HT-29 (cell line): ENCODE measurements around the gene SNRPA. TPM values are rescaled to one million over a fixed set of nuclear protein-coding genes. Genes with fewer than 3 reads are reported as not detected.

Source experiments
- DNase-seq: peaks from one replicate; pipeline ENCODE4 v3.0.0-alpha.2; 2015; ENCODE audit warnings: low spot score
- total RNA-seq: library from RNA; depleted of rRNA; stranded (reverse); fragments of >200 nt; shearing (Covaris generic); gene quantifications from 2 replicates; pipeline ENCODE4 v1.2.3, GENCODE V29; 2014; rRNA removed

The SNRPA gene
- 252 and 361 TPM in 2 replicates for total RNA-seq

DNA sequence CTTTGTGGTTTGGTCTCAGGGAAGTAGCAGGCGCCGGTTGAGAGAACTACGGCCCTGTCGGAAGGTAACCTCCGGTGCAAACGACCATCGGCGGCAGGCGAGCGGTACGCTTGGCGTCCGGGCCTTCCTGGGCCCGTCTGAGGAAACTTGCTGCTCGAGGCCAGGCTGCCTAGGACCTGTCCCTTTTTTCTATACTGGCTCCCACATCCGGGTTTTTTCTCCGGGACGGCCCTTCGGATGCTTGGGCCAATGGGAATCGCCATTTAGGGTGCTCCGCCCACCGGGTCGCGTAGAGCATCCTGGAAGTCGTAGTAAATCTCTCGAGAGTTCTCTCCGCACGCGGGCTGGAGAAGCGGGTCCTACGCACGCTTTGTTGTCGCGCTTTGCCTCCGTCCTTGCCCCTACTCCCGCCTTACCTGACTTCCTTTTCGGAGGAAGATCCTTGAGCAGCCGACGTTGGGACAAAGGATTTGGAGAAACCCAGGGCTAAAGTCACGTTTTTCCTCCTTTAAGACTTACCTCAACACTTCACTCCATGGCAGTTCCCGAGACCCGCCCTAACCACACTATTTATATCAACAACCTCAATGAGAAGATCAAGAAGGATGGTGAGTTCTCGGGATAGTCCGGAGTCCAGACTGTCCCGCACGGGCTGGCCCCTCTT lies at the start of gene SNRPA:
Gene SNRPA, plus strand, starts transcription at position 330 of the 664 bp plus-strand sequence. Its CDS starts 206 bp downstream, at position 536.
- DNase-seq: peak; percentile 100

DNA sequence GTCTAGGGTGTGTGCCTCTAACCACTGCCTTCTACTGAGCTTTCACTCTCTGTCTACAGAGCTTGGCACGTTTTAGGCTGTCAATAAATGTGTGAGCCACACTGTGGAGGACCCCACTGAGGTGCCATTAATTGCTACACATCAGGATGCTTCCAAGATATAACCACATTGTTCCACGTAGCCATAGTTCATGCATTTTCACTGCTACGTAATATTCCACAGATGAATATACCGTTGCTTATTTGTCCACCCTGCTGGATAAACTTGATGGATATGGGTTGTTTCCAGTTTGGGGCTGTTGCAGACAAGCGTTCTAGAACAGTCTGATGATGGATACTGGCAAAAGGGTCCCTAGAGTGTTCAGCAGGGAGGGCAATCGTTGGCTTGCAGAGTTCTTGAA lies 49.2 kb upstream of the SNRPA start:
- DNase-seq: no peak

DNA sequence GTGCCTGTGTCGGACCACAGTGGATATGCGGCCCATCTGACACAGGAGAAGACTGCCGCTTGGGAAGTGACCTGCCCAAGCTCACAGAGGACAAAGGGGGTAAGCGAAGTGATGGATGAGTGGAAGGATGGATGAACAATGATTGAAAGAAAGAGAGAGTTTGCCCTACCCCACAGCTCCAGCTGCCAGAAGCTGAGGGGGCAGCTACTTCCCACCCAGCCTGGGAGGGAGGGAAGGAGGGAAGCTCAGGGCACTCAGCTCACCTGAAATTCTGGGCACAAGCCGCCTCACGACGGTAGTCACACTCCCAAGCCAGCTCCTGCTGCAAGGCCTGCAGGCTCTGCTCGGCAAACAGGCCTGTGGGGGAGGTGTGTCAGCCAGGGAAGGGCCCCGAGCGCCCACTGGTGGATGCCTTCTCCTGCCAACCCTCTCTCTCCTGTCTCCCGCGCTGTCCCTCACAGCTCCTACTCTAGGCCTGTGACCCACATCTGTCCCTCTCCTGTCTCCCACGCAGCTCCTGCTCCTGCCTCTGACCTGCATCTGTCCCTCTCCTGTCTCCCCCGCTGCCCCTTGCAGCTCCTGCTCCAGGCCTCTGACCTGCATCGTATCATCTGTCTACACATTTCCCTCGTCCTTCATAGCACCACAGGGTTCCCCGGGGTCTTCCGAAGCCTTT lies 48.5 kb upstream of the SNRPA start:
- peak; percentile 70 for DNase-seq

DNA sequence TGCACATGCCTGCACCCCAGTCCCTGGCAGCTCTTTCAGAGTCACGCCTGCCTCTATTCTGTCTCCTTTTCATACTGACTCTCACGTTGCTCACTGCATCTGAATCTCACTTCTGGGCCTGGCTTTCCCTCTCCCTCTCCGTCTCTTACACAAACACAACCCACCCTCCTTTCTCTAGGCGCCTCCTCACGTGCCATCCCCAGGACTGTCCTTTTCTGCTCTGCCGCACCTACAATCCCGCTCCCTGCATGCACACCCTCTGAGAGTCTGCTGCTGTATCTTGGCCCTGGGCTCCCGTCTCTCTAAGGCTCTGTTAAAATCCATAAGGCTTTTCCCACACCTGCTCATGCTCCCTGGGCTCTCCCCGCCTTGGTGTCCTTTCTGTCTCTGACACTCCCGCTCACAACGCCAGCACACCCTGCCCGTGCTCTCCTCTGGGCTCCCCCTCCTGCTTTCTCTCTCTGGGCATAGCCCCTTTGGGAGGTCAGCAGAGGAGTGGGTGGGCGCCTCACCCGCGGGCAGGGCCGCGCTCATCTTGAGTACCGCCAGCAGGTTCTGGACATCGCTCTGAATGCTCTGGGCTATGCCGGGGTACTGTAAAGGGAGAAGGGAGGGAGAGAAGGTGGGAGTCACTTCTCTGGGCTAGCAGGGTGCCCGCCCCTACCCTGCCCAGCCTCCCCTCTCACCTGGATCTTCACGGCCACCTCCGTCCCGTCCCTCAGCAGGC lies 47.8 kb upstream of the SNRPA start:
- no peak for DNase-seq

DNA sequence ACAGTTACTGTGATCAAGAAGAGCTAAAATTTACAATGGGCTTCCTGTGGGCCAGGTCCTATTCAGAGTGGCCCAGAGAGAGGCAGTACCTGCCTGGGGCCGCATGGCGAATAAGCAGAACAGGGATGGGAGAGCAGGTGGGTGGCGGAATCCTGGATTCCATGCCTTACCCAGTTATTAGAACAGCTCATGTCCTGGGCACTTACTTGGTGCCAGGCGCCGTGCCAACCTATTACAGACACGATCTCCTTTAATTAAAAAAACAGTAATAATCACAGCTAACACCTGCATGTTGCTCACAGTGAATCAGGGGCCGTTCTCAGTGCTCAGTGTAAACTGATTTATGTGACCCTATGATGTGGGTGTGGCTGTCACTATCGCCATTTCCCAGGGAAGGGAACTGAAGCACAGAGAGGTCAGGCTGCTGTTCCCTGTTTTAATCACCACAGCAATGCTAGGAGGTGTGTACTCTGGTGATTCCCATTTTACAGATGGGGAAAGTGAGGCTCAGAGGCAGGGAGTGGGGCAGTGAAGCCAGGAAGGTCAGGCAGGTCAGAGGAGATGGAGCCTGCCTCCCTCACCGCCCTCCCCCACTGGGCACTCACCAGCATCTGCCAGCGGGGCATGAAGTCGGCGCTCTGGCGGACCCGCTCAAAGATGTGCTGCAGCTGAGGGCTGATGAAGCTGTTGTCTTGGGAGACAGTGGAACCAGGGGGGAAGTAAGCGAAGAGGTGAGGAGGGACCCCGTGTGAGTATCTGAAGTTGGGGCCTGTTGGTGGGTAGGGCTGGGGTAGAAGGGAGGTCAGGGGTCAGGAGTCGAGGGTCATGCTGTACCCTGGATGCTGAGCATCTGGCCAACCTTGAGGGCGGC lies 46.3 kb upstream of the SNRPA start:
- no peak for DNase-seq

DNA sequence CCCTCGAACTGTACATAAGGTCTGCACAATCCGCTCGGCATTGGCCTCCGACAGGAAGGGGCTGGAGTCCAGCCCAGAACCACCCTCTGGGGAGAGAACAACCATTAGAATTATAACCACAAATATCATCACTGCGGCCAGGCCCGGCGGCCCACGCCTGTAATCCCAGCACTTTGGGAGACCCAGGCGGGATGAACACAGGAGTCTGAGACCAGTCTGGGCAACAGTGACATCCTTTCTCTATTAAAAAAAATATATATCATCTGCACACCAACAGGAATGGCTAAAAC lies 45.7 kb upstream of the SNRPA start:
- no peak for DNase-seq

DNA sequence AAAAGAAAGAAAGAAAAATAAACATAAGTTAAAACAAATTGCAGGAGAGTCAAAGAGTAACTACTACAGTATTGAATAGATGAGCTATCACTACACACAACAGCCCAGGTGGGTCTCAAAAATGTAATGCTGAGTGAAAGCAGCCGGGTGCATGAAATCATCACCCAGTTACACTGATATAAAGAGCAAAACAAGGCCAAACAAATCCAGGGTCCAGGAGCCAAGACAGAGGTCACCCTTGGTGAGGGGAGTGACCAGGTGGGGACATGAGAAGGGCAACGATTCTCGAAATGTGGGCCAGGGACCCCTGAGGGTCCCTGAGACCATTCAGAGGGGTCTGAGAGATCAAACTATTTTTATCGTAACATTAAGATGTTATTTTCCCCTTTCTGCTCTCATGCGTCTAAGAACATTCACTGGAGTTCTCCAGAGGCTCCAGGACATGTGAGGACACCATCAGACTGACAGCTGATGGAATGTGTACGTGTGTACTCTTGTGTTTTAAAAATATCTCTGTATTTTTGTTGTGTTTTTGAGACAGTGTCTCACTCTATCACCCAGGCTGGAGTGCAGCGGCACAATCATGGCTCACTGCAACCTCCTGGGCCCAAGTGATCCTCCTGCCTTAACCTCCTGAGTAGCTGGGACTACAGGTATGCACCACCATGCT lies 44.9 kb upstream of the SNRPA start:
- DNase-seq: no peak

DNA sequence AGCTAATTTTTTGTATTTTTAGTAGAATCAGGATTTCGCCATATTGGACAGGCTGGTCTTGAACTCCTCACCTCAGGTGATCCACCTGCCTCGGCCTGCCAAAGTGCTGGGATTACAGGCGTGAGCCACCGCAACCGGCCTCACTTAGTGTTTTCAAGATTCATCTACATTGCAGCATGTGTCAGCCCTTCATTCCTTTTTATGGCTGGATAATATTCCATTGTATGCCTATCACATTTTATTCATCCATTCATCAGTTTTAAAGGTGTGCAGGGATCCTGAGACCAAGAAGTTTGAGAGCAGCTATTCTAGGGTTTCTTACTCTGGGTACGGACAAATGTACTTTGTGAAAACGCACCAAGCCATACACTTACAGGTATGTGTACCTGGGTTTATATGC lies 43.4 kb upstream of the SNRPA start:
- DNase-seq: no peak

DNA sequence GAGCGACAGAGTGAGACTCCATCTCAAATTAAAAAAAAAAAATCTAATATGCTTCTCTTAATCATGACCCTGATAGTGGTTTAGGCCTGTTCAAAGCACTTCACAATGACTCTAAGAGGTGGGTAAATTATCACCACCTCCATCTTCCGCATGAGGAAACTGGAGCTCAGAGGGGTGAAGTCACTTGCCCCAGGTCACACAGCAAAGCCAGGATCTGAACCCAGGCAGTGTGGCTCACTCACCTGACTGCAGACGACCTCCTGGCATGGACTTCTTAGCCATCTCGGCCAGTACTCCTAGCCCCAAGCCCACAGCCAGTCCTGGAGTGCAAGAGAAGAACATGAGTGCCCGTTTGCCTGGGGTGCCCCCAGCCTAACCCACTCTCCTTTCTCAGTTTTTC lies 41.2 kb upstream of the SNRPA start:
- DNase-seq: no peak

DNA sequence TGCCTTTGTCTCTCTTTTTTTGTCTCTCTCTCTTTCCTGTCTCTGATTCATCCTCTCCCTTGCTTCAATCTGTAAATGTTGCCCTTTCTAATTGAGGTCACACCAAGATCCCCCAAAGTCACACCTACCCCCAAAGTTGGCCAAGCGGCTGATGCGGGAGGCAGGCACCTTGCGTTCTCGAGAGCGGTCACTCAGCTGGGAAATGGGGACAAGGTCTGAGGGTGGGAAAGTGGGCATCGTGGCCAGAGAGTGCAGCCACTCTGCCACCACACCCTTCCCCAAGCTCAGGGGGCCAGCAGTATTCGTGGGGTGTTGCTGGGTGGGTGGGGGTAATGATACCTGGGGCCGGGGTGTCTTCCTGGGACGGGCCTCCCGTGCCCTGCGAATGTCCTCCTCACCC lies 37.1 kb upstream of the SNRPA start:
- DNase-seq: no peak

DNA sequence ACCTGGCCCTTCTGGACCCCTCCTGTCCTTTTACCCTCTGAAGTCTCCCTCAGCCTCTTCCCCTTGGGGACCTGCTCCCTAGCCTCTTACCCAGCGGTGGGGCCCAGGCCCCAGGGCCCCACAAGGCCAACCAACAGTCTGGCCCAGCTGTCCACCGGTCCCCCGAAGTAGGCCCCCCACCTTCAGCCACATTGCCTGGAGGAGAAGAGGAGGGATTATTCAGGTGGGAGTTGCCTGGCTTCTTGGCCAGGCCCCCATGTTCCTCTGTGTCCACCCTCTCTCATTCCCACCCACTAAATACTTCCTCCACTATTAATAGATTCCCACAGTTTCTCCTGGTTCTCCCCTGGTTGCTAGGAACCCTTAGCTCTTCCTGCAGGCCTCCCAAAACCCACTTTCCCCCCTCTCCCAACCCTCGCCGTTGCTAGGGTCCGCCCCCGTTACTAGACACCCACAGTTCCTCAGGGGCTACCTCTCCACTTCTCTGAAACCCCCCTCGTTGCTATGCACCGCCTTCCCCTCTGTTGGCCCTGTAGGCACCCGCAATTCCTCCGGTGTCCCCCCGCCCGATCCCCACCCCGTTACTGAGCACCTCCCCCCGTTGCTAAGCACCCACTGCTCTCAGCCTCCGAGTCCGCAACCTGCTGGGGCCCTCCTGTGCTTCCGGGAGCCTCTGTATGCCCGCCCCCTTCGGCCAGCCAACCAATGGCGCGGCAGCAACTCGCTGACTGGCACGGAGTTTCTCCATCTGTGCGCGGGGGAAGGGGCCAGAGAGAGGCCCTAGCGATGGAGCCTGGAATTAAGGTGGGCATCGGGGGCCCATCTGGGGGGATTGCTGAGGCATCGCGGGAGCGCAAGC lies 36.3 kb upstream of the SNRPA start:
- DNase-seq: peak; percentile 99

DNA sequence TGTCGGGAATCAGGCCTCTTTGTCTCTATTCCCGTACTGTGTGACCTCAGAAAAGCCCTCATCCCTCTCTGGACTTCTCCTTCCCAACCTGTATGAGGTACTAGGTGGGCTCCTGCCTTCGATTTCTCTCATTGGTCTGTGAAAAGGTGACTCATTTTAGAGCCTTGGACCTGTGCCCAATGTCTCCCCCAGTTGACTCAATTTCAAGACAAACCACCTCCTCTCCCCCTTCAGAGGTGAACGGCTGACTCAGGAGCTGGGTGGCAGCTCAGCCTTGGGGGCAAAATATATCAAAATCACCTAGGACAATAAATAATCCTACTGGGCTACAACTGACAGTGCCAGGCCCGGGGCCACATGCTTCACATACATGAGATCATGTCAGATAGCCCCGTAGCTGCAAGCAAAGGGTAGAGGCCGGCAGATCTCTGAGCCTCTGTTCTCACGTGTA lies 34.9 kb upstream of the SNRPA start:
- peak; percentile 89 for DNase-seq

DNA sequence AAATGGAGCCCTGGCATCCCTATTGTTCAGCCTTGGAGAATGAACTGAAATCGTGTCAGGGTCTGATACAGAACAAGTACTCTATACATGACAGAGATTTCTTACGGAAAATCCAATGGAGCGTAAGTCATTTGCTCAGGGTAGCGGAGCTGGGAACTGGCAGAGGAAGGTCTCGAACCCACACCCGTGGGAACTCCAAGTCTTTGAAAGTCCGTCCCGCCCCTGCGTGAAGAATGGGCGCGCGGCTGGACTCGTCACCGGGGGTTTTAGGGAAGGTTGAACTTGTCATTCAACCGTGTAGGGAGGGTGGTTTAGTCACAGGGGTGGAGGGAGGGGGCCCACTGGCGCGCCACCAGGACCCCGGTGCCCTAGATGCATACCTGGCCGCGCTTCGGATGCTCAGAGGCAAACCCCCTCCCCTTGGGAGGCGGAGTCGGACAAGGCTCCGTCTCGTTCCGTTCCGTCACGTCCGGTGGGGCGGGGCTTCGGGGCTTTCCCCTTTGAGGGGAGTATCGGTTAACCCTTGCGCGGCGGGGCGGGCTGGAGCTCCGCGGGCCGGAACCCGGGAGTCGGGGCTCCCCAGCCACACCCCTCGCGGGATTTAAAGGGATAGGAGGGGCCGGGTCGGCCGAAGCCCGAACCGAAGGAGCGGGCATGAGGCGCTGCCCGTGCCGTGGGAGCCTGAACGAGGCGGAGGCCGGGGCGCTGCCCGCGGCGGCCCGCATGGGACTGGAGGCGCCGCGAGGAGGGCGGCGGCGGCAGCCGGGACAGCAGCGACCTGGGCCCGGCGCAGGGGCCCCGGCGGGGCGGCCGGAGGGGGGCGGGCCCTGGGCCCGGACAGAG lies 34.3 kb upstream of the SNRPA start, which contains the start of the genes COQ8B and ITPKC:
Gene COQ8B, minus strand, starts transcription at position 405 of the 843 bp plus-strand sequence. CDS start 2,254 bp downstream, outside the sequence.
Gene ITPKC, plus strand, starts transcription at position 631 of the 843 bp plus-strand sequence. Its CDS starts 24 bp downstream, at position 655.
- DNase-seq: peak; percentile 100

DNA sequence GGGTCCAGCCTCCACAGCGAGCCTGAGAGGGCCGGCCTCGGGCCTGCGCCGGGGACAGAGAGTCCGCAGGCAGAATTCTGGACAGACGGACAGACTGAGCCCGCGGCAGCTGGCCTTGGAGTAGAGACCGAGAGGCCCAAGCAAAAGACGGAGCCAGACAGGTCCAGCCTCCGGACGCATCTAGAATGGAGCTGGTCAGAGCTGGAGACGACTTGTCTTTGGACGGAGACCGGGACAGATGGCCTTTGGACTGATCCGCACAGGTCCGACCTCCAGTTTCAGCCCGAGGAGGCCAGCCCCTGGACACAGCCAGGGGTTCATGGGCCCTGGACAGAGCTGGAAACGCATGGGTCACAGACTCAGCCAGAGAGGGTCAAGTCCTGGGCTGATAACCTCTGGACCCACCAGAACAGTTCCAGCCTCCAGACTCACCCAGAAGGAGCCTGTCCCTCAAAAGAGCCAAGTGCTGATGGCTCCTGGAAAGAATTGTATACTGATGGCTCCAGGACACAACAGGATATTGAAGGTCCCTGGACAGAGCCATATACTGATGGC lies 33.6 kb upstream of the SNRPA start:
- DNase-seq: peak; percentile 70

DNA sequence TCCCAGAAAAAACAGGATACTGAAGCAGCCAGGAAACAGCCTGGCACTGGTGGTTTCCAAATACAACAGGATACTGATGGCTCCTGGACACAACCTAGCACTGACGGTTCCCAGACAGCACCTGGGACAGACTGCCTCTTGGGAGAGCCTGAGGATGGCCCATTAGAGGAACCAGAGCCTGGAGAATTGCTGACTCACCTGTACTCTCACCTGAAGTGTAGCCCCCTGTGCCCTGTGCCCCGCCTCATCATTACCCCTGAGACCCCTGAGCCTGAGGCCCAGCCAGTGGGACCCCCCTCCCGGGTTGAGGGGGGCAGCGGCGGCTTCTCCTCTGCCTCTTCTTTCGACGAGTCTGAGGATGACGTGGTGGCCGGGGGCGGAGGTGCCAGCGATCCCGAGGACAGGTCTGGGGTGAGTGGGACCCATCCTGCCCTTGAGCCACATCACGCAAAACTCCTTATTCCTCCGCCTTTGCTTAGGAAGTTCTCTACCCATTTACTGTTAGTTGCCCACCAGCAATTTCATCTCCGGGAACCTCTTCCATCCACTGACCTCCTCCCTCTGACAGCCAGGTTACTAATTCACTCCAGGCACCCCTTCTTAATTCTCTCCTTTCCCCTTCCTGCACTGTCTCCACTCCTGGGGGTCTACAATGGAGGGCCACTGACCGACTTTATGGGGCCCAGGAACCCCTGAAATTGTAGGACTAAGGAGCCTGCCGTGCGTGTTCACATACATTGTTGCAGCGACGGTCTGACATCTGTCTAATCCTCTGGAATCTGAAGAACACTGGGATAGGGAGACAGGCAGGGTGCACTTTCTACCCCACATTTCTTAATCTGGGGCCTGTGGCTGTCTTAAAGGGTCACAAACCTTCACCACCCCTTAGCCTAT lies 32.9 kb upstream of the SNRPA start:
- peak; percentile 68 for DNase-seq

DNA sequence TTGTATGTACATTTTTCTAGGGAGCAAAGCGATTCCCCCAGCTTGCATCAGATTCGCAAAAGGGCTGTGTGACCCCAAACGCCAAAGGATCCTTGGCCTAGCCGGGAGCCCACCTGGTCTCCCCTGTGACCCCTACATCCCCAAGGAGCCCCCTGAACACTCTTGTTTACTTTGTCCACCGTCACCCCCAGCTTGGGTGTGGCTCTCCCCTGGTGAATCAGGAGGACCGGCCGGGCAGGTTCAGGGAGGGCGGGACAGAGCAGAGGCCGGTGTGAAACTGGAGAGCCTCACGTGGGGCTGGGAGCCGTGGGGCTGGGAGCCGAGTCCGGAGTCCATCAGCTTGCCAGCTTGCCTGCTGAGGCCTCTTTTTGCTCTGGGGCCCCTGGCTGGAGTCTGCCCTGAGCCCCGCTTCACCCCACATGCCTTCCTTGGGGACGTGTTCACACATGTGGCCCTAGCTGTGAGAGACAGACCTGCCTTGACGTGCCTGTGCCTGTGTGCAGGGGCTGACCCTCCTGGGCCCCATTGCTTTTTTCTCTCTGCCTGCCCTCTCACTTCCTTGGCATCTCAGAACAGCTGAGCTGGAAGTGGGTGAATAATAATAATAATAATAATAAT lies 32.1 kb upstream of the SNRPA start:
- peak; percentile 96 for DNase-seq

DNA sequence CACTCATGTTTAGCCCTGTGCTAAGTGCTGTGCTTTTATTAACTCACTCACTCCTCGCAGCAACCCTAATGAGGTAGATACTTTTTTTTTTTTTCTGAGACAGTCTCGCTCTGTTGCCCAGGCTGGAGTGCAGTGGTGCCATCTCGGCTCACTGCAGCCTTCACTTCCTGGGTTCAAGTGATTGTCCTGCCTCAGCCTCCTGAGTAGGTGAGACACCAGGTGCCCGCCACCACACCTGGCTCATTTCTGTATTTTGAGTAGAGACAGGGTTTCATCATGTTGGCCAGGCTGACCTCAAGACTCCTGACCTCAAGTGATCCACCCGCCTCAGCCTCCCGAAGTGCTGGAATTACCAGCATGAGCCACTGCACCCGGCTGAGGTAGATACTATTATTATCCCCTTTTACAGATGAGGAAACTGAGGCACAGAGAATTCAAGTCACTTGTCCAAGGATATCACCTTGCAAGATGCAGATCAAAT lies 31.5 kb upstream of the SNRPA start:
- peak; percentile 31 for DNase-seq
